HTR-8/SVneo (cell line): Measurements from ENCODE around the gene SBNO2.
"Not testable (repeated sequence)": the region's sequence is repeated elsewhere in the genome, so short reads cannot be mapped to it uniquely, and the experiment has no call there.

Experiments used
- DNase-seq: peaks from one replicate; pipeline ENCODE4 v3.0.0; 2011; ENCODE audit warnings: low spot score, mixed read lengths; ENCODE audit not compliant: insufficient read length
- FAIRE-seq: peaks from 2 replicates; lab custom pipeline; 2011; peaks lifted over from hg19 to GRCh38; lab: Jason Lieb, UNC

Gene SBNO2

GRCh38 chr19:1125601-1126467 is 48.2 kb downstream of the SBNO2 start:
- DNase-seq (no peak), FAIRE-seq (no peak)

GRCh38 chr19:1123885-1124677 is 50.0 kb downstream of the SBNO2 start:
- FAIRE-seq (no peak), DNase-seq (no peak)

GRCh38 chr19:1123381-1123780 is 50.7 kb downstream of the SBNO2 start:
- DNase-seq (no peak), FAIRE-seq (no peak)

- FAIRE-seq (peak; percentile 36), DNase-seq (peak; percentile 67)
Observed at GRCh38 chr19:1122972-1123363, 51.1 kb downstream of the SBNO2 start.

GRCh38 chr19:1122021-1122971 is 51.8 kb downstream of the SBNO2 start:
- DNase-seq (no peak), FAIRE-seq (no peak)

- FAIRE-seq (no peak), DNase-seq (no peak)
Observed at GRCh38 chr19:1121395-1121794, 52.7 kb downstream of the SBNO2 start.

GRCh38 chr19:1119475-1120217 is 54.4 kb downstream of the SBNO2 start:
- DNase-seq (no peak), FAIRE-seq (no peak)

GRCh38 chr19:1118999-1119398 is 55.1 kb downstream of the SBNO2 start:
- FAIRE-seq (no peak), DNase-seq (no peak)

- DNase-seq, result no peak
- FAIRE-seq, result no peak
Observed at GRCh38 chr19:1117654-1118053, 56.4 kb downstream of the SBNO2 start.

- FAIRE-seq, result no peak
Observed at GRCh38 chr19:1116726-1117581, 57.1 kb downstream of the SBNO2 start.

GRCh38 chr19:1115646-1116420 is 58.2 kb downstream of the SBNO2 start:
- no peak for FAIRE-seq
- DNase-seq, result no peak

More at GRCh38 chr19:1116726-1117581, 57.1 kb downstream of the SBNO2 start:
- DNase-seq, result no peak

- DNase-seq, FAIRE-seq: not testable (repeated sequence)
Observed at GRCh38 chr19:1114728-1115127, 59.3 kb downstream of the SBNO2 start.

- no peak for FAIRE-seq
Observed at GRCh38 chr19:1113986-1114483, 60.0 kb downstream of the SBNO2 start.

GRCh38 chr19:1113030-1113985 is 60.8 kb downstream of the SBNO2 start:
- peak; percentile 83 for DNase-seq

More at GRCh38 chr19:1113986-1114483, 60.0 kb downstream of the SBNO2 start:
- no peak for DNase-seq

GRCh38 chr19:1112268-1113029 is 61.6 kb downstream of the SBNO2 start:
- no peak for DNase-seq
- FAIRE-seq, result no peak

More at GRCh38 chr19:1113030-1113985, 60.8 kb downstream of the SBNO2 start:
- peak; percentile 83 for FAIRE-seq
